Fibroblast of skin of left quadriceps (primary cell): ENCODE measurements around the gene ZNF19.

Experiments
- DNase-seq, 2 experiments: peaks; one replicate each; pipeline ENCODE4 v3.0.0-alpha.2; 2013; ENCODE audit warnings: low read depth in 2 of 2

Gene ZNF19

DNA sequence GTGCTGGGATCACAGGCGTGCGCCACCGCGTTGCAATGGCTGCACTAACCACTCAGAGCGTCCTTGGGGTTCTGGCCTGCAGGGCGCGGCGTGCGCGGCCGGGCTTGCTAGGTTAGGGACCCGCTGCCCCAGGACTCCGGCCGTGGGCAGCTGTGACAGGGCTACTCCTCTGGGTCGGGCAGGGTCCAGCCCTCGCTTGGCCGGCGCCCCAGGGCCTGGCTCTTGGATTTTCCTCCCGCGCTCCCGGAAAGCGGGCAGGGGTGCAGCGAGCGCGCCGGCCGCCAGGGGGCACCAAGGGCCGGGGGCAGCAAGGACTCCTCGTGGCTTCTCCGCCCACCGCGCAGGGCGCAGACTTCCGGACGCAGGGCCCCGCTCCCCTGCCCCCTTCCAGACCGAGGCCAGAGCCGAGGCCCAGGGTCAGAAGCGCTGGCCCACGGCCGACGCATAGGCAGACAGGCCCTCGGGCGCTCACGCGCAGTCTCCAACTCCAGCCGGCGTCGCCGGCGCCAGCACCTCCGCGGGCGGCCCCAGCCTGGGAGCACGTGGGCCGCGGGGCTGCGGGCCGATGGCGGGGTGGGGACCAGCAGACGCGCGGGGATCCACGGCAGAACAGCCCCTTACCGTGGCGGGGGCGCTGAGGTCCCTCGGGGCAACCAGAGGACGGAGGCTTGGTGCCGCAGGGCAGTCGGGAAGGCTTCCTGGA lies 47.6 kb downstream of the ZNF19 start:
- DNase-seq: no peak

DNA sequence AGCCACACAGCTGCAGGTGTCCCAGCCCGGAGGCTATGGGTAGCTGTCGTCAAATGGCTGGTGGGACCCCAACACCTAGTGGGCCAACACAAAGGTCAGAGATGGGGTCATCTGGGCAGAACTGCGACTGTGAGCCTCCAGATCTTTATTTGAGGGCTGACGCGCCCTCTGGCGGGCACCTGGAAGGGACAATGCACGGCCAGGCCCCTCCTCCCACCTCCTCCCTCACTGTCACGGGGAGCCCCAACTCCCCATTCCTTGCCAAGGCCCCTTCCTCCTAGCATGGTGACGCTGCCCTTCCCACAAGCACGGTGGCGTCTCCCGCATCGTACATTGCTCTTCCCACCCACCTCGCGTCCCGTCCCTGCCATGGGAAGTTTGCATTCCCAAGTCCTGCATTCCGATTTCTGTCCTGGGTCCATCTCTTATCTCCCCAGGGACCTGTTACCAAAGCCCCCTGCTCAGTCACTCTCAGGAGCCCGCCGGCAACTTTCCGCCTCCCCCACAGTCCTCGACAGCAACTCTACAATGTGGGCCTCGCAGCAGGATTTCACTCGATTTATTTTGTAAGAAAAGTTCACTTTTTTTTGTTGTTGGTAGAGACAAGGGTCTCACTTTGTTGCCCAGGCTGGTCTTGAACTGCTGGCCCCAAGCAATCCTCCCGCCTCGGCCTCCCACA lies 48.3 kb downstream of the ZNF19 start:
- no peak for DNase-seq

DNA sequence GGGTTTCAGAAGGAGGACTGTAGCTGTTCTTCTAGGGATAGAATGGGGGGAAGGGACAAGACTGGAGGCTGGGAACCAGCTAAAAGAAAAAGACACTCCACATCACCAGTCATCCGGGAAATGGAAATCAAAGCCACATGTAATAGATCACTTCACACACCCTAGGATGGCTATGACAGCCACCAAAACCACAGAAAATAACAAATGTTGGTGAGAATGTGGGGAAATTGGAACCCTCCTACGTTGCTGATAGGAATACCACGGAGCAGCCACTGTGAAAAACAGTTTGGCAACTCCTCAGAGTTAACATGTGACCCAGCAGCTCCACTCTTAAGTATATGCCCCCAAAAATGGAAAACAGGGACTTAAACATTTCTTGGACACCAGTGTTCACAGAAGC lies 49.6 kb downstream of the ZNF19 start:
- DNase-seq: no peak

DNA sequence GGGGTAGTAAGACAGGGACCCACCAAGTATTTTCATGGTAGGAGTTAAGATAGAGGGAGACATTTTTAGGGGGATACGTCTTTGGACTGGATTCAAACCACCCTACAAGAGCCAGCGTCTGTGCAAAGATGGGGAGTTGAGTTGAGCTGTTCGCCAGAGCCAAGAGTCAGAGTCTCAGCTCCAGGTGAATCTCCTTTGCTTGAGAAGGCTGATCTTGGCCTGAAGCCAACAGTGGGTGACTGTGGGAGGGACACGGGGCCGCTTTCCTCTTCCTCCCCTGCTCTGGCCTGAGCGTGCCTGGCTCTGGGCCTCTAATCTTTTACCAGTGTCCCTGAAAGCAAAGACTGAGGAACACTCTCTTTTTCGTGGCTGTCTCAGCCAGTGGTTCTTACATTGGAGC lies 52.7 kb downstream of the ZNF19 start:
- no peak for DNase-seq

DNA sequence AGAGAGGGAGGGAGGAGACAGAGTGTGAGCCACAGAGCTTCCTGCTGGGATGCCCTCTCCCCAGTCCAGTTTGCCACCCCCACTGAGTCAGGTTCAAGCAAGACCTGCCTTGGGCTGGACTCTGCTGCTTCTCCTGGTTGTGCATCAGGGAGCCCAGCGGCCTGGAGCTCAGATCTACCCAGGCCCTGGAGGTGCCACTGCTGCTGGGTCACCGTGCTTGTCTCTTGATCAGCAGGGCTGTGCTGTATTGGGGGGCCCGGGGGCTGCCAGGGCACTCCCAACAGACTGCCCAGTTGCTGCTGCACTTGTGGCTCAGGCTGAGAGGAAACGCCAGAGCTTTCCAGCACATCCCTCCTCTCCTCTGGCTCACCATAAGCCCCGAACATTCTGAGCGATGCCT lies 56.2 kb downstream of the ZNF19 start:
- DNase-seq: no peak

DNA sequence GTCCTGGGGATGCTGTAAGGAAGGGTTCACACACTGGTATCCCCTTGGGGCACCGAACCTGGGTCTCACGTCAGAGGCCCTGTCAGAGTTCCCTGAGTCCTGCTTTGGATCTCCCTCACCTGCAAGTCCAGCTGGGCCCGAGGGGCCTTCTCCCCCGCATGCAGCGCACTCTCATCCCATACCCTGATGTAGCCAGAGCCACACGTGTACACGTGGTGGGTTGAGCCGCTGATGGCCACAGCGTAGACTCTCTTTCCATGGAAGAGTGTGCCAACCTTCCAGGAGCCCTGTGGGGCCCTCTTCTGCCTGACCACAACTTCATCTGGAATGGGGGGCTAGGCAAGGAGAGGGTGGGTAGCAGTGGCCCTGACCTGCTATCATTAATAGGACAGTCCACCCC lies 57.1 kb downstream of the ZNF19 start:
- DNase-seq: no peak

DNA sequence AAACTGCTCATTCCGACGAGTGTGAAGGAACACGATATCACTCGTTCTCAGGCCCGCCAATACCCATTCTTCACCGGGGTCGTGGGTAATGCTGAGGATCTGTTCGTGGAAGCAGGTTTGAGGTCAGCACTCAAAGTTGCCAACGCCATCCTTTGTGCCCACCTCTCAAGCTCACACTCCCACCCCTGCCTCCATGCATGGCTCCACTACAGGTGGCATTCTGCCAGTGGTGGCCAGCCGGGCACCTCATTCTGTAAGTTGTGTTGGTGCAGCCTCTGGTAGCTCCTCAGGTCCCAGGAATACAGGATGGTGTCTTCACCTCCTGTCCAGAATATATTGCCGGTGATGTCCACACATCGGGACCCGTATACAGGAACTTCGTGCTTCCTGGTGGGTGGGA lies 57.9 kb downstream of the ZNF19 start:
- DNase-seq: no peak

DNA sequence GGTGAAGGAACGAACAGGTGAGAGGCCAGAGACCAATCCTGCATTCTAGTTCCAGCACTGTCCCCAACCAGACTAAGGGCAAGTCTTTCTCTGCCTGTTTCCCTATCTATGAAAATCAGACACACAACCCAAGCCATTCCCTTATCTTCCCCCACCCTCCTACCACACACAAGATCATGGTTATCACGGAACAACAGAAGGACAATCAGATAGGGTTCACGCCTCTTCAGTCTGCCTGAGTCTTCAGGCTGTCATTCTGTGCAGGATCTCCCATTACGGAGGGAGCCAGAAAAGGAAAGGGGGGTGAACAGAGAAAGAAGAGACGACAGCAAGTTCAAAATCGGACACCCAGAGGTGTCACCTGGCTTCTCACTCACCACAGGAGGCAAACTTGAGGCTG lies 58.4 kb downstream of the ZNF19 start:
- DNase-seq: no peak

DNA sequence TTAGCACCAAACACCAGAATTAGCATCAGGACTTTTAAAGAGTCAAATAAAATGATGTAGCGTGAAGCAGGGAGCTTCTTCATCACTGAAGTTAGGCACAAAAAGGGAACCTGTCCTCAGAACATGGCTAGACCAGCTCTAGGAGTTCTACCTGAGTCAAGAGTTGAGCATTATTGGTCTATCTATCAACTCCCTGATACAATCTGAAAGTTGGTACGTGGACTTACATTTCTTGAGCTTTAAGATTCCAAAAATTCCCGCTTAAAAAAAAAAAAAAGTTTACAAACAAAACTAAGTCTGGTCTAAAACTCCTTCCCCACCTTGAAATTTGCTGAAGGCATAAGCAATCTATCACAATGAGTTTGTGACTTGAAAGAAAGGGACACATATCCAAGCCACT lies 59.5 kb downstream of the ZNF19 start:
- no peak for DNase-seq

DNA sequence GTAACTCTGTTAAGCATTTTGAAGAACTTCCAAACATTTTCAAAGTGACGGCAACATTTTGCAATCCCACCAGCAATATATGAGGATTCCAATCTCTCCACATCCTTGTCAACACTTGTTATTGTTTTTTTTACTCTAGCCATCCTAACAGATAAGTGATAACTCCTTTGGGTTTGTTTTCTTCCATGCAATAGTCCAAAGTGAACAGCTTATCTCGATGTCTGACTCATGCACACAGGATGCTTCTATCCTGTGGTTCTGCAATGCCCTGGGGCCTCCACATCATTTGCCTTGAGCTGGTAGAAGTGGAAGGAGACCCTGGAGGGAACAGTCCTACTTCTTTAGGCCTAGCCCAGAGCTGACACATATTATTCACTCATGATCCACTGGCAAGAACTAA lies 60.2 kb downstream of the ZNF19 start:
- DNase-seq: no peak

DNA sequence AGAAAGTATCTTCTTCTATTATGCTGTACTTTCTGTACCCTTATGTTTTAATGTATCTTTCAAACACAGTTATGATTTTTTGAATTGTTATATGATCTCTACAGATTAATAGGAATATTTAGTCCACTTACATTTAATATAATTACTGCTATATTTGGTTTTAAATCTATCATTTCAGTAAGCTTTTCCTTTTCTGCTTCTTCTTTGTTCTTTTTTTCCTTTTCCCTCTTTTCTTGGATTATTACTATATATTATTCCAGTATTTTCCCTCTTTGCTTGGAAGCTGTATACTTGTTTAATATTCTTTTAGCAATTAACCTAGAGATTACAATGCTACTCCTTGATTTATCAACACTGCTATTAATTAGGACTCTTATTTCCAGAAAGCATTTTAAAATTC lies 60.7 kb downstream of the ZNF19 start:
- no peak for DNase-seq

DNA sequence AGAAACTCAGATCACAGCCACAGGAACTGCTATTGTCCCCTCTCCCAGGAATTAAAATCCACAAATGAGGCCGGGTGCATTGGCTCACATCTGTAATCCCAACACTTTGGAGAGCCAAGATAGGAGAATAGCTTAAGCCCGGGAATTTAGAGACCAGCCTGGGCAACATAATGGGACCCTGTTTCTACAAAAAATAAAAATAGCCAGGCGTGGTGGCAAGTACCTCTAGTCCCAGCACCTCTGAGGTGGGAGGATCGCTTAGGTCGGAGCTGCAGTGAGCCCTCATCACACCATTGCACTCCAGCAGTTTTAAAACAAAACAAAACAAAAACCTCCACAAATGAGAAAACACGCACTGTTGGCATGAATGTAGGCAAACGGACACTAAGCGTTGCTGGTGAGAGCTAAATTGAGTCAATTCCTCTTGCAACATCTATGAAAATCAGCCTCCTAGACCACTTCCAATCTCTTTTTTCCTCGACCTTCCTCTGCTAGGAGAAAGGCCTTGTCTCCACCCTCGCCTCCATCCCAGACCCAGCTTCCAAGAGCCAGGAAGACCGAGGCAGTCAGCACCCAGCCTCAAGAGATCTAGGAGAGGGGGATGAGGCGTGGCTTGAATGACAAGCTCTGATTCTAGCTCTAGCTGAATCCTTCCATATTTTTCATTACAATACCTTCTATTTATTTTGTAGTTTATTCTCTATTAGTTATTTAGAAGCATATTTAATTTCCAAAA lies 62.1 kb downstream of the ZNF19 start:
- DNase-seq: no peak

DNA sequence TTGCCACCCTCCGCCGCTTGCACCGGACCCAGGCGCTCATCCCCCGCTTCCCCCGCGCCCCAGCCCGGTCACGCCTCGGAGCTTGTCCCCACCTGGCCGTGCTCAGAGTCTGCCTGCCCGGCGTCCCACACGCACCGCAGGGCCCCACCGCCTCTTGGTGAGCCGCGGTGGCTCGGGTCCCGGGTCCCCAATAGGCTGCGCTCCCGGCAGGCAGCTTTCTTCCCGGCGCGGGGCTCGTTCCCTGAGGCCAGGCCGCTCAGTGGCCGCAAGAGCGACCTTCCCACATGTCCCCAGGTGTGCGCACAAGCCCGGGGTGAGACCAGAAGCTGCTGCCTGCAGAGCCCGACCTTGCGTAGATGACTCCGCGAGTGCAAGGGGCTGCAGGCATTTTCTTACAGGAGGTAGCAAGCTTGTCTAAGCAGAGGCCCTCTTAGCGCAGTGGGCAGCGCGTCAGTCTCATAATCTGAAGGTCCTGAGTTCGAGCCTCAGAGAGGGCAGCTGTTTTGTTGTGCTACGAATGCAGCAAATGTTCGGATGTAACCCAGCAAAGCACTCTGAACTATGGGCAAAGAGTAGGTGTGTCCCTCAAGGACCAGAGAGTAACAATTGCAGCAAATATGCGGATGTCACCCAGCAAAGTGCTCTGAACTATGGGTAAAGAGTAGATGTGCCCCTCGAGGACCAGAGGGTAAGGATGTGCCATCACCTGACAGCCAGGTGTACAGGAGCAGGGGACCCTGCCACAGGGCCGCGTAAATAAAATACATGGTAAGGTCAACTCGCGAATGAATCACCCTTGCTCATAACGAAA lies 62.9 kb downstream of the ZNF19 start:
- peak; percentile 17 to 31 for DNase-seq

DNA sequence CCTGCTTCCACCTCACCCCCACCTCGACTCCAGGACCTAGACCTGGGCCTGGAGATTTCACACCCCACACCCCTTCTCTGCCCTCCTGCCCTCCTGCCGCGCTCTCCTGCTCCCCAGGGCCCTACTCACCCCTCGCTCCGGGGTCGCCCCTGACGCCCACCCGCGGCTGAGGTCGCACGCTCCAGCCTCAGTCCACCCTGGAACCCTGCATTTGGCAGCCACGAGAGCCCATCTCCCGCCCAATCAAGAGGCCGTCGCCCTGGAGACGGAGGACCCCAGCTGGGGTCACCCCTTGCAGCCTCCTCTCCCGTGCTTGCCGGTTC lies 63.4 kb downstream of the ZNF19 start:
- no peak for DNase-seq

DNA sequence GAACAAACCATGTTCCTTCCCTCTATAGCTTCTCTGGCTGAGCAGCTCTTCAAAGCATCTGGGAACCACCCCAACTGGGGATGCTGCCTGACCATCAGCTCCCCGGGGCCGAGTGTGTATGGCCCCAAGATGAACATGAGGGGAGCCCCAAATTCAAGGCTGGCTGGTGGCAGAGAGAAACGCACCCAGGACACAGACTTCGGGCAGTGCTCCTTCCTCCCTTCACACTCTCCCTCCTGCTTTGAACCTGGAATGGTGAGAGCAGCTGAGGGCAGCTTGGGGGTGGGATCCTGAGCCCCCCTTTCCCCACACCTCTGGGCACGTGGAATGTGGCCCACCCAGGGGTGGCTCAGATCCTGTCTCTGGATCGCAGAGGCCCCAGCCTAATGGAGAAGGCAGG lies 64.5 kb downstream of the ZNF19 start:
- DNase-seq: no peak

DNA sequence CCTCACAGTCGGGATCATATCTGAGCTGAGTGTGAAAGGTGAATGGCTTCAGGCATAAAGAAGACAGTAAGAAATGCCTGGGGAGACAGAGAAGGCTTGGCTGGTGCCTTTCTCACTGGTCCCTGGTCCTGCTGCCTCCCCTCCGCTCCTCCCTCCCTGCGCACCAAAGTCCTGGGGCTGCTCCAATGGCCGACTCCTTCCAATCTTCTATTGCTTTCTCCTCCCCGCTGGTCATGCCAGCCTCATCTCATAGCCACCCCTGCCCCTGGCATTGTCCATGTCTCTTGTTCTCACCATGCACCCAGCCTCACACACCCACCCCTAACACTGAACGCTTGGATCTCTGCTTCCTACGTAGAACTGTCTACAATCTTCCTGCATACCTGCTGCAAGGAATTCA lies 65.3 kb downstream of the ZNF19 start:
- no peak for DNase-seq
